Measurements from ENCODE around the gene RTL1.

Gene RTL1

DNA sequence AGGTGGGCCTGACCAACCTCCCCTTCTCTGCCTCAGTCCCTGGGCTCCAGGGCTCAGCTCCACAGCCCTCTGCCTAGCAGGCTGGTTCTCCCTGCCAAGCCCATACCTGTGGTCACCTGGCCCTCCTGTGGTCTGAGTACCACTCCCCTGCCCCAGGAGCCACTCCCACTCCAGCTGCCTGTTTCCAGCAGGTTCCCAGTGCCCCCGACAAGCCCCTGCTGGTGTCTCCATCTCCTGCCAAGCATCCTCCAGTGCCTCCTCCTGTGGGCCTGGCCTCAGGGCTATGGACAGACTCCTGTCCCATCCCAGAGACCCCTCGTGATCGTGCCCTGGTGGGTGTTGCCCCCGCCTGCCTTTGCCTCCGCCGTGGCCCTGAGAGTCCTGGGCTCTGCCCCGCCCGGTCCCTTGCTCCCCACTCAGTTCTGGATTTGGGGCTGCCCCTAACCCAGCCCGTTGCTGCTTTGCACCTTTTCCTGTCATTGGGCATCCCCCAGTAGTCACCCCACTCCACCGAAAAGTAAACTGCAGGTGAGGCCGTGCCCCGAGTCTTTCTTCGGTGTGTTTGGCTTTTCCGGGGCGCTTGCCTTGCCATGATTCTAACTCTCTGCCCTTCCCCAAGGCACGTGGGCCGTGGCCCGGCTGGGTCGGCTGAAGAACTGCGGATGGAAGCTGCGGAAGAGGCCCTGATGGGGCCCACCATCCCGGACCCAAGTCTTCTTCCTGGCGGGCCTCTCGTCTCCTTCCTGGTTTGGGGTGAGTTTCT is 67.8 kb downstream of the RTL1 start:
- 0 out of 2 replicates have a peak, but pooled peaks cover 5% of the 10 kb centered on the region for H4K20me1 ChIP-seq (ENCODE audit: insufficient read depth, low read length)
- H3K27me3 ChIP-seq (ENCODE audit: insufficient read depth, low read length, poor library complexity), result peaks cover 14% of the 10 kb centered on the region
- DNase-seq, result no peak
- no peak overlapping the region for H3K4me2 ChIP-seq (ENCODE audit: insufficient read depth, low read length)
- no peaks in the 10 kb centered on the region for H3K4me1 ChIP-seq (ENCODE audit: insufficient read depth, low read length)
- TF ChIP-seq EZH2 (IDR thresholded peaks at IDR 0.05; ENCODE audit: borderline replicate concordance, low read depth, low read length, severe bottlenecking), result no peak
- TF ChIP-seq, protein P1, sequence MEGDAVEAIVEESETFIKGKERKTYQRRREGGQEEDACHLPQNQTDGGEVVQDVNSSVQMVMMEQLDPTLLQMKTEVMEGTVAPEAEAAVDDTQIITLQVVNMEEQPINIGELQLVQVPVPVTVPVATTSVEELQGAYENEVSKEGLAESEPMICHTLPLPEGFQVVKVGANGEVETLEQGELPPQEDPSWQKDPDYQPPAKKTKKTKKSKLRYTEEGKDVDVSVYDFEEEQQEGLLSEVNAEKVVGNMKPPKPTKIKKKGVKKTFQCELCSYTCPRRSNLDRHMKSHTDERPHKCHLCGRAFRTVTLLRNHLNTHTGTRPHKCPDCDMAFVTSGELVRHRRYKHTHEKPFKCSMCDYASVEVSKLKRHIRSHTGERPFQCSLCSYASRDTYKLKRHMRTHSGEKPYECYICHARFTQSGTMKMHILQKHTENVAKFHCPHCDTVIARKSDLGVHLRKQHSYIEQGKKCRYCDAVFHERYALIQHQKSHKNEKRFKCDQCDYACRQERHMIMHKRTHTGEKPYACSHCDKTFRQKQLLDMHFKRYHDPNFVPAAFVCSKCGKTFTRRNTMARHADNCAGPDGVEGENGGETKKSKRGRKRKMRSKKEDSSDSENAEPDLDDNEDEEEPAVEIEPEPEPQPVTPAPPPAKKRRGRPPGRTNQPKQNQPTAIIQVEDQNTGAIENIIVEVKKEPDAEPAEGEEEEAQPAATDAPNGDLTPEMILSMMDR (IDR thresholded peaks at IDR 0.05; ENCODE audit: borderline replicate concordance, extremely low read depth, low read length, poor library complexity, severe bottlenecking), result no peak
- H3K4me3 ChIP-seq (ENCODE audit: low read depth in 1 of 2, low read length in 2 of 2), result no peak overlapping the region
- no peaks in the 10 kb centered on the region for H3K79me2 ChIP-seq (ENCODE audit: insufficient read depth, low read length)
- ATAC-seq (ENCODE audit: insufficient read depth, low read depth), result no peak
- H3K9ac ChIP-seq (ENCODE audit: low read depth, low read length), result no peak overlapping the region
- no peak overlapping the region for H2AFZ ChIP-seq (ENCODE audit: low read depth, low read length)
- H3K36me3 ChIP-seq (ENCODE audit: insufficient read depth, low read length), result no peaks in the 10 kb centered on the region
- H3K9me3 ChIP-seq (ENCODE audit: insufficient read depth, low read length, severe bottlenecking), result no peaks in the 10 kb centered on the region
- H3K27ac ChIP-seq (ENCODE audit: low read length), result no peak overlapping the region

DNA sequence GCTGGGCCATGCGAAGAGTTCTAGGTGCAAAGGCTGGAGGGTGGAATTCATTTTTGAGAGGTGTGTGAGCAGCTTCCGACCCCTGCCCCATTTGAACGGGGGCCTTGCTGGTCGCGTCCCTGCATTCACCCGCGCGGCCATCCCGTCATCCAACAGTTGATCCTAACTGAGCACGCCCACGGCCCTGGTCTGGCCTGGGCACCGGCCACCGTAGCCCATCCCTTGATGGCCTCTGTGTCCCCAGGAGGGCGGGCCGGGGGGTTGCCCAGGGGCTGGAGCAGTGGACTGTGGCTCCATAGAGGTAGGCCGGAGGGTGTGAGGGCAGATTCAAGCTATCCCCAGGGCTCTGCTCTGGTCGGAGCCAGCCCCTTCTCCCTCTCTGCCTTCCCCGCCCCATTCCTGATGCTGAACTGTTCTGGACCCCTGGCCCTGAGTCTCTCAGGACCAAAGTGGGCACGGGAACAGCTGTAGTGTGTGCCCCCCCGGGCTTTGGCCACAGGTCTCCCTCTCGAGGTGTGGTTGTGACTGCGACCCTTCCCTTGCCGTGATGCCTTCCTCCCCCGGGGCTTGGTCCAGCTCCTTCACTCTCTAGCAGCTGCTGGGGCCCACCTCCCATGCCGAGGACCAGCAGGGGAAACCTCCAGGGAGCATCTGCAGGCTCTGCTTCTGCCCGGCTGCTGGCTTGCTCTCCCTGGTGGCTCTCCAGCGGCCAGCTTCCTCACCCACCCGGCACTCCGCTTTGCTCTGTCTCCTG is 68.6 kb downstream of the RTL1 start:
- Histone ChIP-seq H3K9me3 (ENCODE audit: insufficient read depth, low read length, severe bottlenecking) (no peaks in the 10 kb centered on the region), H3K27ac (ENCODE audit: low read length) (no peak overlapping the region), H3K4me2 (ENCODE audit: insufficient read depth, low read length) (no peak overlapping the region), H3K36me3 (ENCODE audit: insufficient read depth, low read length) (no peaks in the 10 kb centered on the region), H3K4me3 (ENCODE audit: low read depth in 1 of 2, low read length in 2 of 2) (no peak overlapping the region), H4K20me1 (ENCODE audit: insufficient read depth, low read length) (0 out of 2 replicates have a peak, but pooled peaks cover 5% of the 10 kb centered on the region), H2AFZ (ENCODE audit: low read depth, low read length) (no peak overlapping the region), H3K27me3 (ENCODE audit: insufficient read depth, low read length, poor library complexity) (peaks cover 14% of the 10 kb centered on the region), H3K9ac (ENCODE audit: low read depth, low read length) (no peak overlapping the region), H3K79me2 (ENCODE audit: insufficient read depth, low read length) (no peaks in the 10 kb centered on the region), H3K4me1 (ENCODE audit: insufficient read depth, low read length) (no peaks in the 10 kb centered on the region)
- TF ChIP-seq EZH2 (IDR thresholded peaks at IDR 0.05; ENCODE audit: borderline replicate concordance, low read depth, low read length, severe bottlenecking), result no peak
- TF ChIP-seq, protein P1 (IDR thresholded peaks at IDR 0.05; ENCODE audit: borderline replicate concordance, extremely low read depth, low read length, poor library complexity, severe bottlenecking), result no peak
- ATAC-seq (ENCODE audit: insufficient read depth, low read depth), result no peak
- no peak for DNase-seq

DNA sequence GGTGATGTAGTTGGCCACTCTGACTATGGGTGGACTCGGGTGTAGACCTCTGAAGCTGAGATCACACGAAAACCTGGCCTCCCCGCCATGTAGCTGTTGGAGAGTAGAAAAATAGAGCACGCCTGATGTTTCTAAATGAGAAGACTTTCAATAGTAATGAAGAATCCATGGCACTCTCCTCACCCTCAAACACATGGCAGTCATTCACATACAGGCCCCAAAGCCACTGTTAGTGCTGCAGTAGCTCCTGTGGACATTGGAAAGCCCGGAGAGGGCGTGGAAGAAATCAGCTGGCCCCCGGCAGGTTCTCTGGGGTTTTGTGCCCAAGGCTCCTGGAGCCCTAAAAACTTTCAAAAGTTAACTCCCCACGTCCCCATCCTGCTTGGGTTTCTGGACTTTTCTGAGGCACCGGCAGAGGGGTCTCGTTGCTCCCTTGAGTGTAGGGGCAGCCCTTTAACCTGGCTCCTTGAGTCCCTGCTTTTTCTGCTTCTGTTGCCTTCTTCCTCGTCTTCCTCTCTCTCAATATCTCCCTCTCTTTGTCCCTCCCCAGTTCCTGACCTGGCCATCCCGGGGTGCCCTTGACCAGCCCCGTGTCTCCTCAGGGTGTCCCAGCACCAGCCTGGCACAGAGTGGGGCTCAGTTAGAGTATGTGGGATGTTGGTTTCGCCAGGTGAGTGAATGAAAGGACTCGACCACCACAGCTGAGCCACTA is 69.3 kb downstream of the RTL1 start:
- H3K36me3 ChIP-seq (ENCODE audit: insufficient read depth, low read length), result no peaks in the 10 kb centered on the region
- H3K9me3 ChIP-seq (ENCODE audit: insufficient read depth, low read length, severe bottlenecking), result no peaks in the 10 kb centered on the region
- peaks cover 14% of the 10 kb centered on the region for H3K27me3 ChIP-seq (ENCODE audit: insufficient read depth, low read length, poor library complexity)
- H3K79me2 ChIP-seq (ENCODE audit: insufficient read depth, low read length), result no peaks in the 10 kb centered on the region
- no peak overlapping the region for H2AFZ ChIP-seq (ENCODE audit: low read depth, low read length)
- no peak overlapping the region for H3K9ac ChIP-seq (ENCODE audit: low read depth, low read length)
- no peak overlapping the region for H3K4me3 ChIP-seq (ENCODE audit: low read depth in 1 of 2, low read length in 2 of 2)
- no peak for DNase-seq
- ATAC-seq (ENCODE audit: insufficient read depth, low read depth), result no peak
- TF ChIP-seq, protein P1 (IDR thresholded peaks at IDR 0.05; ENCODE audit: borderline replicate concordance, extremely low read depth, low read length, poor library complexity, severe bottlenecking), result no peak
- TF ChIP-seq EZH2 (IDR thresholded peaks at IDR 0.05; ENCODE audit: borderline replicate concordance, low read depth, low read length, severe bottlenecking), result no peak
- H3K4me1 ChIP-seq (ENCODE audit: insufficient read depth, low read length), result no peaks in the 10 kb centered on the region
- H3K27ac ChIP-seq (ENCODE audit: low read length), result no peak overlapping the region
- H4K20me1 ChIP-seq (ENCODE audit: insufficient read depth, low read length), result 0 out of 2 replicates have a peak, but pooled peaks cover 5% of the 10 kb centered on the region
- no peak overlapping the region for H3K4me2 ChIP-seq (ENCODE audit: insufficient read depth, low read length)

Data from DND-41 (cell line).